H4 (cell line): Measurements from ENCODE around the gene TRIM24. TPM values are rescaled to one million over a fixed set of nuclear protein-coding genes. Genes with fewer than 3 reads are reported as not detected.

ENCODE experiments used
- DNase-seq: peaks from one replicate; pipeline ENCODE4 v3.0.0-alpha.2; 2015; ENCODE audit warnings: low spot score
- total RNA-seq: library from RNA; depleted of rRNA; stranded (reverse); fragments of >200 nt; shearing (Covaris generic); gene quantifications from 2 replicates; pipeline ENCODE4 v1.2.3, GENCODE V29; 2014; rRNA removed

Gene TRIM24
- total RNA-seq, 1 experiment from 2014 or later: 20.6 TPM

DNA sequence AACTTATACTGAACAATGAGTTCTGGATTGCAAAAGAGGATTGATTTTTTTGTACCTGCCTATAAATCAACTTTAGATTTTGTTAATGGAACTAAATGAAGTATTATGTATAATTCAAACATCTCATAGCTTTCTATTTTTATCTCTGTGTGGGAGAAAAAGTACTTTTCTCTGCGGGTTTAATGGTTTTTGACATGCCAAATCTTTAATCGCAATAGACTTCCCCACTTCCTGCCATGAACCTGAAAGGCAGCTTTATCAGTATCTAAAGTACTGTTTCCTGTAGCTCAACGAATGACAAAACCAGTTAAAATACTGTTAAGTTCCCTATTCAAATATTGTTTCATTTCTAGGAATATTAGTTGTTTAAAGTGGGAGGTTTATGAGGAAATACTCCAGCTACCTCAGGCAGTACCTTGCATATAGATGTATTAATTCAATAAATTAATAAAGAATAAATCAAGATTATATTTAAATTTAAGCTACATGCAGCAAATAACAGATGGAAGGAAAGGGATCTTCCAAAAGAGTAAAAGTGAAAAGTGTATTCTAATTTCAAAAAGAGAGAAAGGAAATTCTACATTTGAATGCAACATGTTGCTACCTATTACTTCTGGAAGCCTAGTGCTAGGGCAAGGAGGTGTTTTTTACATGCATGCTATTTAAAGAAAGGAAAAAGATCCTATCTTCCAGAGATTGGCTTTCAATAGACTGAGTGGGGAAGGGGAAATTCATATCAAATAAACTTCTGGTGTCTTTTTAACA, 165.2 kb downstream of the TRIM24 start:
- DNase-seq: no peak

GRCh38 chr7:138625849-138626230, 165.8 kb downstream of the TRIM24 start:
- DNase-seq: no peak

DNA sequence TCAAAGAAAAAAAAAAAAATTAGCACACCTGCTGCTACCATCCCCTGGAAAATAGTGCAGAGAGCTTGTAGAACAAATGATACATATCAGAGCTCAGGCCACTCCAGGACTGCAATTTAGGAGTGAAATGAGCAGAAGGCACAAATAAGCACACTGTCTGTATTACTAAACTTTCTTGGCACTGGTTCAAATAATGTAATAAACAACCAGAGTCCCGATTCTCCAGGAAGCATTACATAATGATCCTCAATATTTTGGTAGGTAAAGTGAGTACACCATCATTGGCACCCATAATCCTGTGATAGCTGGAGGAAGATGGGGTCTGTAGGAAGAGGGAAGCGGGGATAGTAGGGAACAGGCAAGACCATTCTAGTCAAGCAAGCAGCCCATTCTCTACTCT, 166.8 kb downstream of the TRIM24 start:
- DNase-seq: no peak

DNA sequence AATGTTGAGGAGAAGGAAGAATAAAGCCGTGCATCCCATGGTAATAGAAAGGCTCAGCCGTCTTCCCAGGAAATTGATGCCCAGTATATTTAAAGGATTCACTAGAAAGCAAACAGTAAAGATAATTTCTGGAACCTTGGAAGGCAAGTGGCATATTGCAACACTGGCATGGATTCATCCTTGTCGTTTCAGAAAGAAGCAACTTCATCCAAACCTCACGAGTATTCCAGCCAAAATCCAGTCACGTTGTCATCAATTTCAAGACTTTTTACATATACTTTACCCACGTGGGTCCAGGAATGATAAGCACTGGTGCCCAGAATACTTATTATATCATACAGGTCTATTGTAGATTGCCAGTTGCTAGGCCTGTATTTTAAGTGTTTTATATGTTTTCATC, 167.3 kb downstream of the TRIM24 start:
- DNase-seq: no peak

- DNase-seq: no peak
Observed at GRCh38 chr7:138630059-138630610, 170.1 kb downstream of the TRIM24 start.

DNA sequence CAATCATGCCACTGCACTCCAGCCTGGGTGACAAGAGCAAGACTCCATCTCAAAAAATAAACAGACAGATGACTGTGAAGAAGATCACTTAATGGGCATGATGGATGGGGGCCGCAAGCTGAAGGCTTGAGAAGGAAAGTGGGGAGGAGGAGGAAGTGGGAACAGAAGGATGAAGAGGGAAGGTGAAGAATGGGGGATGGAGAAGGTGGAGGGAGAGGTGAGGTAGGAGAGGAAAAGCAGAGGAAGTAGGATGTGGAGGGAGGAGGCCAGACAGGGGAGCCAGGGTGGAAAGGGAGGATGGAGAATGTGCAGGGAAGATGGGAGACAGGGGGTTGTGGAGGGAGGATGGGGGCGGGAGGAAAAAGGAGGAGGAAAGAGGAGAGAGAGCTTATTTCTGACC, 172.3 kb downstream of the TRIM24 start:
- DNase-seq: no peak

GRCh38 chr7:138632826-138633602, 173.0 kb downstream of the TRIM24 start:
- DNase-seq: no peak

Other genes starting within 250 kb of the TRIM24 start
- gene SVOPL, start 241.1 kb downstream of the TRIM24 start, total RNA-seq: not detected in 2 replicates